CD4-positive, CD25-positive, alpha-beta regulatory T cell (primary cell): ENCODE measurements around the gene ALG8. TPM values are rescaled to one million over a fixed set of nuclear protein-coding genes. Genes with fewer than 3 reads are reported as not detected.

ENCODE experiments used
- ATAC-seq, 2 donors: fragments of 150-1000 bp; cut with Tn5 transposase; one replicate each; pipeline ENCODE4 v1.10.0; 2021; ENCODE audit warnings: low read depth in 2 of 2, moderate number of reproducible peaks in 2 of 2, moderate library complexity in 1 of 2
- DNase-seq, 3 donors: peaks; one replicate each; pipeline versions ENCODE4 v3.0.0 to v3.0.0-alpha.2; 2012 to 2022; ENCODE audit warnings: mixed read lengths in 1 of 3
- H3K27ac ChIP-seq: one replicate; pipeline ENCODE4 v1.7.0; 2013; ENCODE audit warnings: mild to moderate bottlenecking, low read length; ENCODE audit not compliant: insufficient read depth, poor library complexity, severe bottlenecking
- H3K27me3 ChIP-seq: one replicate; pipeline ENCODE4 v1.7.0; 2013; ENCODE audit warnings: low read length; ENCODE audit not compliant: control insufficient read depth, insufficient read depth
- H3K36me3 ChIP-seq: one replicate; pipeline ENCODE4 v1.7.0; 2013; ENCODE audit warnings: mild to moderate bottlenecking, low read length, moderate library complexity; ENCODE audit not compliant: control insufficient read depth, insufficient read depth
- H3K4me1 ChIP-seq: 2 replicates; pipeline ENCODE4 v1.7.0; 2013; ENCODE audit warnings: mild to moderate bottlenecking, low read length; ENCODE audit not compliant: insufficient read depth, control insufficient read depth, poor library complexity, severe bottlenecking
- H3K4me3 ChIP-seq: one replicate; pipeline ENCODE4 v1.7.0; 2013; ENCODE audit warnings: low read depth, mild to moderate bottlenecking, low read length, moderate library complexity
- H3K9me3 ChIP-seq, 2 experiments: 1 replicate in 1 of 2; 2 replicates in 1 of 2; pipeline ENCODE4 v1.7.0; 2013; ENCODE audit warnings: low read length in 2 of 2, mild to moderate bottlenecking in 1 of 2, moderate library complexity in 1 of 2; ENCODE audit not compliant: control insufficient read depth in 2 of 2
- H3K27ac Mint-ChIP-seq, 3 donors: one replicate each; pipeline ENCODE4 v1.8.0; 2020 to 2022; ENCODE audit warnings: mild to moderate bottlenecking in 3 of 3, mixed read lengths in 3 of 3, moderate library complexity in 2 of 3
- H3K27me3 Mint-ChIP-seq: one replicate; pipeline ENCODE4 v1.8.0; 2022; ENCODE audit warnings: mild to moderate bottlenecking, mixed read lengths
- H3K36me3 Mint-ChIP-seq: one replicate; pipeline ENCODE4 v1.8.0; 2020; ENCODE audit warnings: mixed read lengths
- H3K4me1 Mint-ChIP-seq, 4 donors: one replicate each; pipeline ENCODE4 v1.8.0; 2020 to 2022; ENCODE audit warnings: mixed read lengths in 4 of 4, mild to moderate bottlenecking in 1 of 4
- H3K4me3 Mint-ChIP-seq, 4 donors: one replicate each; pipeline ENCODE4 v1.8.0; 2020 to 2022; ENCODE audit warnings: mild to moderate bottlenecking in 4 of 4, mixed read lengths in 4 of 4, moderate library complexity in 3 of 4
- H3K9me3 Mint-ChIP-seq, 7 donors: one replicate each; pipeline ENCODE4 v1.8.0; 2020 to 2022; ENCODE audit warnings: mixed read lengths in 7 of 7, mild to moderate bottlenecking in 3 of 7, moderate library complexity in 2 of 7
- polyA plus RNA-seq, 4 donors: library from polyadenylated mRNA; unstranded; fragments of 300-500 nt; fragmentation: Illumina TruSeq; gene quantifications; one replicate each; pipeline ENCODE4 v1.2.3, GENCODE V29; 2021
- total RNA-seq: library from RNA; stranded (reverse); gene quantifications from one replicate; pipeline ENCODE4 v1.2.3, GENCODE V29; 2022

Gene ALG8
- total and polyA plus RNA-seq, 5 donors from 2014 or later: 20.6 to 56.3 (median 54.2) TPM

- DNase-seq (no peak), ATAC-seq (no peak)
- Mint-ChIP-seq H3K36me3 (no peaks in the 10 kb centered on the region), H3K4me3 (no peak overlapping the region), H3K4me1 (no peaks in the 10 kb centered on the region), H3K27me3 (no peaks in the 10 kb centered on the region), H3K9me3 (no peaks in the 10 kb centered on the region), H3K27ac (no peak overlapping the region)
- Histone ChIP-seq H3K4me3 (no peak overlapping the region), H3K36me3 (no peaks in the 10 kb centered on the region), H3K27me3 (no peaks in the 10 kb centered on the region), H3K27ac (no peak overlapping the region), H3K4me1 (no peaks in the 10 kb centered on the region), H3K9me3 (no peaks in the 10 kb centered on the region)
These were observed 84.5 kb downstream of the ALG8 start for GRCh38 chr11:78054971-78055370.

- H3K36me3 ChIP-seq: no peaks in the 10 kb centered on the region
- no peak for DNase-seq
- H3K4me1 ChIP-seq: no peaks in the 10 kb centered on the region
- H3K27me3 ChIP-seq: no peaks in the 10 kb centered on the region
- H3K27ac ChIP-seq: no peak overlapping the region
- Mint-ChIP-seq H3K27me3 (no peaks in the 10 kb centered on the region), H3K27ac (peak overlapping the region in 1 of 3 donors; percentile 48), H3K36me3 (no peaks in the 10 kb centered on the region), H3K9me3 (no peaks in the 10 kb centered on the region), H3K4me1 (peaks cover 0 to 4% (median 0%) of the 10 kb centered on the region in 4 donors), H3K4me3 (no peak overlapping the region)
- H3K4me3 ChIP-seq: no peak overlapping the region
- H3K9me3 ChIP-seq: no peaks in the 10 kb centered on the region
- ATAC-seq: no peak
These were observed 88.2 kb downstream of the ALG8 start for GRCh38 chr11:78050964-78051831.

Other genes with a start within 250 kb of the ALG8 start
- gene INTS4, start 145.0 kb downstream of the ALG8 start, total RNA-seq: 71.9 TPM
- gene INTS4, start 145.0 kb downstream of the ALG8 start, polyA plus RNA-seq: 10 to 100 TPM; 35.7 to 44.5 (median 42.6) TPM
- not detected for gene KCTD14, start 116.3 kb downstream of the ALG8 start, total RNA-seq
- gene KCTD14, start 116.3 kb downstream of the ALG8 start, polyA plus RNA-seq: 1 to 10 TPM in 1 of 4 donors, under 1 TPM in 3; 0.09 to 1.4 (median 0.41) TPM
- gene THRSP, start 75.8 kb downstream of the ALG8 start, total RNA-seq: not detected
- gene THRSP, start 75.8 kb downstream of the ALG8 start, polyA plus RNA-seq: under 1 TPM in 1 of 4 donors, not detected in 3; 0.20 TPM
- gene NDUFC2, start 59.8 kb downstream of the ALG8 start, total RNA-seq: 43.2 TPM
- 100 to 1,000 TPM; 170 to 222 (median 189) TPM for gene NDUFC2, start 59.8 kb downstream of the ALG8 start, polyA plus RNA-seq
- 3.8 TPM for gene KCTD21, start 49.0 kb upstream of the ALG8 start, total RNA-seq
- 1 to 10 TPM; 1.4 to 3.3 (median 2.4) TPM for gene KCTD21, start 49.0 kb upstream of the ALG8 start, polyA plus RNA-seq
- gene USP35, start 49.3 kb upstream of the ALG8 start, total RNA-seq: 15.0 TPM
- under 1 TPM; 0.11 to 0.84 (median 0.42) TPM for gene USP35, start 49.3 kb upstream of the ALG8 start, polyA plus RNA-seq